NCI-H510A (cell line): ENCODE measurements around the gene ZFC3H1.

Experiments used
- DNase-seq: peaks from one replicate; lab custom pipeline; 2025; lab: John Stamatoyannopoulos, UW

ZFC3H1 gene

GRCh38 chr12:71627438-71628002 is 36.1 kb downstream of the ZFC3H1 start:
- DNase-seq = no peak

- DNase-seq = no peak
Measured at GRCh38 chr12:71626768-71627167, 36.9 kb downstream of the ZFC3H1 start.

- no peak for DNase-seq
Measured at GRCh38 chr12:71626098-71626497, 37.5 kb downstream of the ZFC3H1 start.

- DNase-seq = no peak
Measured at GRCh38 chr12:71625476-71625875, 38.2 kb downstream of the ZFC3H1 start.

GRCh38 chr12:71621938-71622337 is 41.7 kb downstream of the ZFC3H1 start:
- DNase-seq = no peak

GRCh38 chr12:71610031-71610795 is 53.4 kb downstream of the ZFC3H1 start:
- no peak for DNase-seq

- DNase-seq = no peak
Measured at GRCh38 chr12:71607494-71608330, 55.9 kb downstream of the ZFC3H1 start.

- DNase-seq = no peak
Measured at GRCh38 chr12:71605039-71605438, 58.6 kb downstream of the ZFC3H1 start.

GRCh38 chr12:71602761-71603577 is 60.7 kb downstream of the ZFC3H1 start:
- no peak for DNase-seq

GRCh38 chr12:71601546-71601945 is 62.1 kb downstream of the ZFC3H1 start:
- DNase-seq = no peak

GRCh38 chr12:71599210-71599609 is 64.4 kb downstream of the ZFC3H1 start:
- DNase-seq = peak; percentile 34

- DNase-seq = no peak
Measured at GRCh38 chr12:71594214-71594948, 69.3 kb downstream of the ZFC3H1 start.

- DNase-seq = no peak
Measured at GRCh38 chr12:71592841-71593240, 70.8 kb downstream of the ZFC3H1 start.

- DNase-seq = no peak
Measured at GRCh38 chr12:71591601-71592000, 72.0 kb downstream of the ZFC3H1 start.

- DNase-seq = no peak
Measured at GRCh38 chr12:71589478-71589881, 74.2 kb downstream of the ZFC3H1 start.

GRCh38 chr12:71587012-71587411 is 76.6 kb downstream of the ZFC3H1 start:
- no peak for DNase-seq

- no peak for DNase-seq
Measured at GRCh38 chr12:71585218-71585617, 78.4 kb downstream of the ZFC3H1 start.

- no peak for DNase-seq
Measured at GRCh38 chr12:71584356-71584755, 79.3 kb downstream of the ZFC3H1 start.

GRCh38 chr12:71582925-71583324 is 80.7 kb downstream of the ZFC3H1 start:
- no peak for DNase-seq

GRCh38 chr12:71581206-71581605 is 82.4 kb downstream of the ZFC3H1 start:
- no peak for DNase-seq

GRCh38 chr12:71578694-71579258 is 84.9 kb downstream of the ZFC3H1 start:
- no peak for DNase-seq
